ENCODE data around the gene HTT.

DNA sequence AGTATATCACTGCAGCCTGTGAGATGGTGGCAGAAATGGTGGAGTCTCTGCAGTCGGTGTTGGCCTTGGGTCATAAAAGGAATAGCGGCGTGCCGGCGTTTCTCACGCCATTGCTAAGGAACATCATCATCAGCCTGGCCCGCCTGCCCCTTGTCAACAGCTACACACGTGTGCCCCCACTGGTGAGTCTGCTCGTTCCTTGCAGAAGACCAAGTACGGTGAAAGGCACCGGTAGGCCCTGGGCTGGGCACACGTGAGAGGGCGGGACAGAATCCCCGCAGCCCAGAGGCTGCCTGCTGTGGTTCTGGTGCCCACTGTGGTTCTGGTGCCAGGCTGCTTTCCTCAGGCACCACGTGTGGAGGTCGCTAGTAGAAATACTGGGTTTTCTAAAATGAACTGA is 143.3 kb downstream of the HTT start:
- TF ChIP-seq CTCF (IDR thresholded peaks at IDR 0.05) (no peak), POLR2A (IDR thresholded peaks at IDR 0.05) (no peak)
